SKM-1 (cell line): ENCODE data around the gene CARMIL1.

ENCODE experiments used
- DNase-seq: peaks from one replicate; lab custom pipeline; 2025; ENCODE audit not compliant: unreplicated experiment; lab: John Stamatoyannopoulos, UW

CARMIL1 gene

GRCh38 chr6:25278914-25279747 lies at the start of gene CARMIL1:
Gene CARMIL1 (plus strand): TSS chr6:25279374. CDS start chr6:25279796, 422 bp downstream.
- DNase-seq: peak; percentile 62

- no peak for DNase-seq
Observed at GRCh38 chr6:25229671-25230321, 49.4 kb upstream of the CARMIL1 start.

DNA sequence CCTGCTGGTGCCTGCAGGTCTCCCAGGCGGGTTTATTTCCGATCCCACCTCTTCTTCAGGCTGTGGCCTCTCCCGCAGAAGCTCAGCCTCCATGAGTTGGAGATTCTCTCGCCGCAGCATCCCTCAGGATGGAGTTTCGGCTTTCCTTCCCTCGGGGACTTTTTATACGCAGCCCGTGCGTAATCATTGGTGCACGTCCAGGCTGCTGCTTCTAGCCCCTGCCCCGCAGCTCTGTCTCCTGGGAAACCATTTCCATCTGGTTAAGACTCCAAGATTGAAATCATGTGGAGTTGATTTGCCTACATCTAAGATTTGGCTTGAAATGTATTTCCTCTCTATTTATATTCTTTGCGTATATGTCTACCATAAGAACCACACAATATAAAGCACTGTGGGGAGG lies 46.7 kb upstream of the CARMIL1 start:
- no peak for DNase-seq

- no peak for DNase-seq
Observed at GRCh38 chr6:25233226-25233625, 45.9 kb upstream of the CARMIL1 start.

- no peak for DNase-seq
Observed at GRCh38 chr6:25237579-25237978, 41.6 kb upstream of the CARMIL1 start.

GRCh38 chr6:25239059-25239458 lies 40.1 kb upstream of the CARMIL1 start:
- no peak for DNase-seq

- no peak for DNase-seq
Observed at GRCh38 chr6:25239498-25239897, 39.7 kb upstream of the CARMIL1 start.

GRCh38 chr6:25242567-25242966 lies 36.6 kb upstream of the CARMIL1 start:
- no peak for DNase-seq

GRCh38 chr6:25244865-25245264 lies 34.3 kb upstream of the CARMIL1 start:
- DNase-seq: no peak

DNA sequence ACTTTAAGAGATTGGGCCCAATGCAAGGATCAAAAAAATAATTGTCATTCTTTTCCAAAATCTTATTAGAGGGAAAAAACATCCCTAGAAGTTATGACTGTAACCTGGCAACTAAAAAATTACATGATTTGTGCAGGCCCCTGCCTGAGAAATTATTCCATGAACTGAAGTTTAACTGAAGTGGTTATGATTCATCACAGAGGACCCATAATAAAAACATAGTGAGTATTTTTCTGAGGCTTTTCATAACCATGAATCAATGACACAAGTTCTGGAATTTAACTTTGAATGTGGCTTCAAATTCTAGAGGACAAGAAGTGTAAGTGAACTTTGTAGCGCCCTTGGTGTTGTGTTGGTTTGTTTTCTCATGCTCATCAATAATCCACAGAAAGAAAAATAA lies 31.1 kb upstream of the CARMIL1 start:
- DNase-seq: no peak

- DNase-seq: no peak
Observed at GRCh38 chr6:25249133-25249532, 30.0 kb upstream of the CARMIL1 start.

DNA sequence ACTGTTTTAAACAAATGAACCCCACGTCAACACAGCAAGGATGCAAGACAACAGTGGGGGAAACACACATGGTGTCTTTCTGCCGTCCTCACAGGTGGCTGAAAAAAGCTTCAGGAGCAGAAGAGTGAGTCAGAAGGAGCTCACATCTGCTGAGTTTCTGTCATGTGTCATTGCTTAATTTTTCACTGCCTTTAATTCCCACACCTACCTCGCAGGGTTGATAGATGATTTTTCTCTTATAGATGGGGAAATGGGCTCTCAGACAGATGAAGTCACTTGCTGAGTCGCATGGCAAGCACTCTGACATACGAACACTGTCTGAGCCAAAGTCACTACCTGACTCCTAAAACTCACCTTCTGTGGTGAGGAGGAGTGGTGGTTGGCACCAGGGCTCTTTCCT lies 28.3 kb upstream of the CARMIL1 start:
- no peak for DNase-seq

DNA sequence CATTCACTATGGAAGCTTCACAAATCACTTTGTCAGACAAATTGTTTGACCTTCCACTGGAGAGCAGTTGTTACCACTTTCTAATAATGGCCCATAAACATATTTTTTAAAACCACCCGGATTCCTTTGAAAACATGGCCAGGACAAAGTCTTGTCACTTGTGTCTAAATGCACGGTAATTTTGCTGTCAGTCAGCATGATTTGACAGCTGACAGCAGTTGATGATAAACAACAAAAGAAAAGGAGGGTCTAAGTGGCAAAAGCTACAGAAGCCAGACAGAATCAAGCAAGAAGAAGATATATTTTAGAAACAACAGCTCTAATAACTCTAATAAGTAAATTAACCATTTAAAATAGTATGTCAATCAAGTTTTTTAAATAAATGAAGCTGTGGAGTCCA lies 27.7 kb upstream of the CARMIL1 start:
- no peak for DNase-seq

- no peak for DNase-seq
Observed at GRCh38 chr6:25253351-25253750, 25.8 kb upstream of the CARMIL1 start.

DNA sequence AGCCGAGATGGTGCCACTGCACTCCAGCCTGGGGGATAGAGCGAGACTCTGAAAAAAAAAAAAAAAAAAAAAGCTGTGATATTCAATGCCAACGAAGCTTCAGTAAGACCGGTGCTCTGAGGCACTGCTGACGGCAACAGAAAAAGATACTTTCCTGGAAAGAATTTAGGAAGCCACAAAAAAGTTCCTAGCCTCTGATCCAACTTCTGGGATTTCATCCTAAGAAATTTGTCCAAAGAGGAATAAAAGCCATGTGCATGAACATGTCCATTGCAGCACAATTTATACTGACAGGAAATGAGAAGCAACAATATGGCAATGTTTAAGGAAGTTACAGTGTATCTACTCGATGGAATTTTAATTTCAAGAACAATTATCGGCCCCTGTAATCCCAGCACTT lies 24.5 kb upstream of the CARMIL1 start:
- DNase-seq: no peak

DNA sequence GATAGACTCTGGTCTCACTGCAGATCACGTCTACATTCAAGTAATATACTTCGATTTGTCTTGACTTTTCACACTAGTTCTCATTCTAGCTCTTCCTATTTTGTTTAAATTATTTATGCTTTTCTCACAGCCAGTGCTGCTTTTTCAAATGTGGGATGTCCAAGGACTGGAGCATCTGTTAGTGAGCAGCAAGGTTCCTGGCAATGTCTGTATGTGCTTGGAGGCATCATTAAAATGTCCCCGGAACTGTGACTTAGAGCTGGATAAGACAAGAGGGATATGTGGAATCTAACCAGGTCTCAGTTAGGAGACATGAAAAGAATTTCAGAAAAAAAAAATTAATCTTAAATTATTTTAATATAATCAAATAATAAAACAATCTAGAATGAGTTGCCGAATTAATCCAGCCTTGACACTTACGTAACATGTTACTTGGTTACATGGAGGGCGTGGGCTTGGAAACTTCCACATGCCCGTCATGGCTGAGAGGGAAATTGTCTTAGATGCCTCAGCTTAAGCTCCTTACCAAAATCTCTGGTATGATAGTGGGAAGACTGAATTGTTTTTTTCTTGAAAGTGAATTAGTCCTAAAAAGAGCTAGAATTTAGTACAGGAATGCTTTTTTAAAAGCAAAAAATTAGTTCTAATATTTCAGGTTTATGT lies 21.4 kb upstream of the CARMIL1 start:
- no peak for DNase-seq

DNA sequence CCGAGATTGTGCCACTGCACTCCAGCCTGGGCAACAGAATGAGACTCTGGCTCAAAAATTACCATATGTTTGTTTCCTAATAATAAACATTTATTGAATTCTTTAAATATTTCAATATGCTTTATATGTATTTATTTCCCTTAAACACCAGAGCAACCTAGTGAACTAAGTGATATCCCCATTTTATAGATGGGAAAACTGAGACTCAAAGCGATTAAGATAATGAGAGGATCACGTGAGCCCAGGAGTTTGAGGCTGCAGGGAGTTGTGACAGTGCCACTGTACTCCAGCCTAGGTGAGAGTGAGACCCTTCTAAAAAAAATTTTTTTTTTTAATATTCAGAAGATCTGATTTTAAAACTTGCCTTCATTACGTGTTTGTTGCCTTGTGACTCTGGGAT lies 19.4 kb upstream of the CARMIL1 start:
- no peak for DNase-seq

- DNase-seq: no peak
Observed at GRCh38 chr6:25263657-25264056, 15.5 kb upstream of the CARMIL1 start.

DNA sequence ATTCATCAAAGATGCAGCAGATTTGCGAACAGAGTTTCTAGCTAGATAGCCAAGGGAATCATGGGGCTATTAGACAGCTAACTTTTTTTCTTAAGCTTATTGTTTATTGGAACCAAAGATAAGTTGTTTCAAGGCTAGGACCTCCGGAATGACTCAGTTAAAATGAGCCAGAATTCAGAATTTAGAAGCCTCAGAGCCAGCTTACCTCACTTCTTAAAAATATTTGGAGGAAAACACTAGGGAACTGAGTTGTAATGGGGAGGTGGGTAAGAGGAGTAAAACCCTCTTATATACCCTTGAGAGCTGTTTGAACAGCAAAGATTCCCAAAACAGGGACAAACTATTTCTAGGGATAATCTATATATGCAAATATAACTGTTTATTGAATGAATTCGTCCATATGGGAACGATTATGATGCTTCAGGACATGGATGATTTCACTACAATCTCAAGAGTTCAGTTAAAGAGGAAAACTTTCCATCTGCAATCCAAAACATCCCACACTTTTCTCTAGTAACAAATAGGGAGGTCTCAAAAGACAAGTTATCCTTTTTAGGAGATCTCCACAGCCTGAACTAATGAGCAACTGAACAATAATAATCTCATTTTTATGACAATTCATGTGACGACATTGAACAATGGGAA lies 12.6 kb upstream of the CARMIL1 start:
- no peak for DNase-seq

- DNase-seq: no peak
Observed at GRCh38 chr6:25267662-25268061, 11.5 kb upstream of the CARMIL1 start.

GRCh38 chr6:25270559-25270958 lies 8.6 kb upstream of the CARMIL1 start:
- DNase-seq: no peak

GRCh38 chr6:25275436-25275835 lies 3.7 kb upstream of the CARMIL1 start:
- no peak for DNase-seq
